ENCODE measurements around the gene GDPGP1. TPM values are rescaled to one million over a fixed set of nuclear protein-coding genes. Genes with fewer than 3 reads are reported as not detected.

The GDPGP1 gene
- total and polyA plus RNA-seq, 9 of the 15 experiments (the other 6 are each of a cell fraction or from before 2014, with no cell fraction given) = 0.78 to 6.1 (median 2.8) TPM

GRCh38 chr15:90207252-90207651 is 26.8 kb upstream of the GDPGP1 start (continued):
- TF ChIP-seq STAT5B (CRISPR knock-in tag; IDR thresholded peaks at IDR 0.05) (no peak), ZNF695 (CRISPR knock-in tag; IDR thresholded peaks at IDR 0.05) (no peak), RBM14 (IDR thresholded peaks at IDR 0.05; ENCODE audit: borderline replicate concordance, insufficient read depth, low read depth, low read length) (no peak), SAFB (IDR thresholded peaks at IDR 0.05; ENCODE audit: borderline replicate concordance, low read depth, low read length) (no peak), SIN3B (IDR thresholded peaks at IDR 0.05; ENCODE audit: low read depth) (no peak), NR2C2 (CRISPR knock-in tag; IDR thresholded peaks at IDR 0.05) (no peak), NR2C2 (tag; IDR thresholded peaks at IDR 0.05) (no peak), NCOA1 (IDR thresholded peaks at IDR 0.05; ENCODE audit: low read depth) (no peak)
- TF ChIP-seq, protein P1, sequence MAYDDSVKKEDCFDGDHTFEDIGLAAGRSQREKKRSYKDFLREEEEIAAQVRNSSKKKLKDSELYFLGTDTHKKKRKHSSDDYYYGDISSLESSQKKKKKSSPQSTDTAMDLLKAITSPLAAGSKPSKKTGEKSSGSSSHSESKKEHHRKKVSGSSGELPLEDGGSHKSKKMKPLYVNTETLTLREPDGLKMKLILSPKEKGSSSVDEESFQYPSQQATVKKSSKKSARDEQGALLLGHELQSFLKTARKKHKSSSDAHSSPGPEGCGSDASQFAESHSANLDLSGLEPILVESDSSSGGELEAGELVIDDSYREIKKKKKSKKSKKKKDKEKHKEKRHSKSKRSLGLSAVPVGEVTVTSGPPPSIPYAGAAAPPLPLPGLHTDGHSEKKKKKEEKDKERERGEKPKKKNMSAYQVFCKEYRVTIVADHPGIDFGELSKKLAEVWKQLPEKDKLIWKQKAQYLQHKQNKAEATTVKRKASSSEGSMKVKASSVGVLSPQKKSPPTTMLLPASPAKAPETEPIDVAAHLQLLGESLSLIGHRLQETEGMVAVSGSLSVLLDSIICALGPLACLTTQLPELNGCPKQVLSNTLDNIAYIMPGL (CRISPR knock-in tag; IDR thresholded peaks at IDR 0.05) = no peak

DNA sequence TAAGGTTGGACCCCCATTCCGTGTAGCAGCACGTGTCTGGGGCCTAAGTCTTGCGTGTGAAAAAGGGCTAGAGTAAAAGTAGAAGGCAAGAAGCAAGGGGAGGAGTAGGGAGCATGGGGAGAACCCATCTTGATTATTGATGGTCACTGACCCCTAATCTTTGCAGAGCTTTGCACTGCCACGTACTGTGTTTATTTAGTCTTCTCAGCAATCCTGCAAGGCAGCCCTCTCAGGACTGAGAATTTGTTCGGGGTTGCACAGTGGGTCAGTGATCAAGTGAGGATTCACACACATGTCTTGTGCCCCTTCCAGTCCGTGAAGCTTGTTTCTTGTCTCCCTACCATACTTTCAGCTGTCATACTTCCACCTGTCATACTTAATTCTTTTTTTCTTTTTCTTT is 25.7 kb upstream of the GDPGP1 start:
- H3K27me3 ChIP-seq (ENCODE audit: control insufficient read depth in 2 of 2, insufficient read depth in 2 of 2, low read length in 2 of 2) = no peaks in the 10 kb centered on the region
- 78% methylated on average over 6 of the region's 6 CpGs for WGBS (ENCODE audit: insufficient coverage, low coverage, missing lambda C conversion rate)
- H3K4me1 ChIP-seq (replicated peaks in 1 of 2; ENCODE audit: control insufficient read depth in 2 of 2, insufficient read depth in 2 of 2, low read length in 2 of 2) = peaks cover 6 to 32% of the 10 kb centered on the region in 2 experiments; a peak in 4 of 5 replicates
- in situ Hi-C loops (cut with MboI) (no loop called here), intact Hi-C loops (cut with micrococcal nuclease) (no loop called here)
- no peak overlapping the region for H3K27ac ChIP-seq (ENCODE audit: extremely low read depth, low read depth, low read length)
- H3K9ac ChIP-seq (ENCODE audit: insufficient read depth in 1 of 2, low read depth in 2 of 2, low read length in 2 of 2) = no peak overlapping the region
- H3K9me3 ChIP-seq (replicated peaks; ENCODE audit: control insufficient read depth, insufficient read depth, low read depth, low read length) = no peaks in the 10 kb centered on the region
- H3K36me3 ChIP-seq (ENCODE audit: control insufficient read depth, insufficient read depth, low read length) = peaks cover 84% of the 10 kb centered on the region; the same call in 2 of the 3 replicates
- ATAC-seq (no peak), DNase-seq (ENCODE audit: extremely low read depth in 1 of 4, low spot score in 3 of 4) (no peak), FAIRE-seq (no peak)
- no peak overlapping the region for H3K4me2 ChIP-seq (ENCODE audit: insufficient read depth, low read length)
- H3K79me2 ChIP-seq (ENCODE audit: control insufficient read depth, insufficient read depth, low read length) = peaks cover 79% of the 10 kb centered on the region
- no TSS peak for BruUV-seq (replicated peaks)
- no peaks in the 10 kb centered on the region for H3K9me1 ChIP-seq (ENCODE audit: control insufficient read depth, insufficient read depth, low read length)
- ChIA-PET POLR2A (interaction anchor here (1.0 to 1.6 kb wide), 2 partner anchors 8 to 65 kb away, joined by 3 to 11 read pairs; partner anchors contain the start of gene SEMA4B), CTCF (ENCODE audit: low intra/inter-chr PET ratio) (no interaction called here)
- no peak overlapping the region for H2AFZ ChIP-seq (ENCODE audit: low read depth, low read length)
- peaks cover 4% of the 10 kb centered on the region for H4K20me1 ChIP-seq (replicated peaks; ENCODE audit: control insufficient read depth, insufficient read depth, low read length)
- no peak overlapping the region for H3K4me3 ChIP-seq
- no peak for TF ChIP-seq ZNF696 (CRISPR knock-in tag; conservative IDR thresholded peaks at IDR 0.05)
- TF ChIP-seq NFIX (CRISPR knock-in tag; IDR thresholded peaks at IDR 0.05; ENCODE audit: low read depth) = no peak
- TF ChIP-seq, protein P2, sequence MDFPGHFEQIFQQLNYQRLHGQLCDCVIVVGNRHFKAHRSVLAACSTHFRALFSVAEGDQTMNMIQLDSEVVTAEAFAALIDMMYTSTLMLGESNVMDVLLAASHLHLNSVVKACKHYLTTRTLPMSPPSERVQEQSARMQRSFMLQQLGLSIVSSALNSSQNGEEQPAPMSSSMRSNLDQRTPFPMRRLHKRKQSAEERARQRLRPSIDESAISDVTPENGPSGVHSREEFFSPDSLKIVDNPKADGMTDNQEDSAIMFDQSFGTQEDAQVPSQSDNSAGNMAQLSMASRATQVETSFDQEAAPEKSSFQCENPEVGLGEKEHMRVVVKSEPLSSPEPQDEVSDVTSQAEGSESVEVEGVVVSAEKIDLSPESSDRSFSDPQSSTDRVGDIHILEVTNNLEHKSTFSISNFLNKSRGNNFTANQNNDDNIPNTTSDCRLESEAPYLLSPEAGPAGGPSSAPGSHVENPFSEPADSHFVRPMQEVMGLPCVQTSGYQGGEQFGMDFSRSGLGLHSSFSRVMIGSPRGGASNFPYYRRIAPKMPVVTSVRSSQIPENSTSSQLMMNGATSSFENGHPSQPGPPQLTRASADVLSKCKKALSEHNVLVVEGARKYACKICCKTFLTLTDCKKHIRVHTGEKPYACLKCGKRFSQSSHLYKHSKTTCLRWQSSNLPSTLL (IDR thresholded peaks at IDR 0.05) = no peak
- TF ChIP-seq ESRRB (CRISPR knock-in tag; IDR thresholded peaks at IDR 0.05; ENCODE audit: borderline replicate concordance) = no peak
- TF ChIP-seq THRB (CRISPR knock-in tag; conservative IDR thresholded peaks at IDR 0.05) = no peak
- no peak for TF ChIP-seq ZNF23 (CRISPR knock-in tag; IDR thresholded peaks at IDR 0.05)
- no peak for TF ChIP-seq MCM7 (IDR thresholded peaks at IDR 0.05)
- no peak for TF ChIP-seq SMAD3 (CRISPR knock-in tag; conservative IDR thresholded peaks at IDR 0.05)
- TF ChIP-seq PKNOX1 (IDR thresholded peaks at IDR 0.05) = no peak

Data from K562 (cell line).